Caki2 (cell line): Measurements from ENCODE around the gene SYN1. TPM values are rescaled to one million over a fixed set of nuclear protein-coding genes. Genes with fewer than 3 reads are reported as not detected.
"Not testable (repeated sequence)": the region's sequence is repeated elsewhere in the genome, so short reads cannot be mapped to it uniquely, and the experiment has no call there.

Experiments used
- DNase-seq: peaks from one replicate; pipeline ENCODE4 v3.0.0-alpha.2; 2015; ENCODE audit warnings: low read depth
- in situ Hi-C: cut with HindIII; loops from 2 replicates; pipeline ENCODE4 v1.10.0; 2016; ENCODE audit warnings: low sequenced_read_pairs, low pct_unique_long_range_greater_than_20kb, mixed read lengths
- total RNA-seq: library from RNA; depleted of rRNA; stranded (reverse); fragments of >200 nt; shearing (Covaris generic); gene quantifications from 2 replicates; pipeline ENCODE4 v1.2.3, GENCODE V29; 2014; ENCODE audit warnings: low replicate concordance

The SYN1 gene
- total RNA-seq, 1 experiment from 2014 or later, result not detected

GRCh38 chrX:47610511-47610910 lies 9.1 kb downstream of the SYN1 start:
- in situ Hi-C loops, result no loop called here
- DNase-seq, result no peak

GRCh38 chrX:47608130-47608810 lies 11.4 kb downstream of the SYN1 start:
- no peak for DNase-seq
- in situ Hi-C loops, result no loop called here

- no peak for DNase-seq
- in situ Hi-C loops, result no loop called here
These were observed 12.6 kb downstream of the SYN1 start for GRCh38 chrX:47607091-47607490.

GRCh38 chrX:47605024-47605423 lies 14.6 kb downstream of the SYN1 start:
- no peak for DNase-seq
- in situ Hi-C loops, result no loop called here

- in situ Hi-C loops, DNase-seq: not testable (repeated sequence)
These were observed 16.5 kb downstream of the SYN1 start for GRCh38 chrX:47603125-47603524.

GRCh38 chrX:47597222-47597621 lies 22.4 kb downstream of the SYN1 start:
- in situ Hi-C loops, result no loop called here
- no peak for DNase-seq

- in situ Hi-C loops, result no loop called here
- DNase-seq, result no peak
These were observed 23.4 kb downstream of the SYN1 start for GRCh38 chrX:47596256-47596655.

- in situ Hi-C loops, result no loop called here
- DNase-seq, result no peak
These were observed 23.9 kb downstream of the SYN1 start for GRCh38 chrX:47595716-47596251.

- no peak for DNase-seq
- in situ Hi-C loops, result no loop called here
These were observed 26.1 kb downstream of the SYN1 start for GRCh38 chrX:47593522-47593921.

GRCh38 chrX:47590984-47591383 lies 28.7 kb downstream of the SYN1 start:
- in situ Hi-C loops, result no loop called here
- DNase-seq, result no peak

- no peak for DNase-seq
These were observed 31.5 kb downstream of the SYN1 start for GRCh38 chrX:47587906-47588735.

GRCh38 chrX:47587091-47587891 lies 32.4 kb downstream of the SYN1 start:
- in situ Hi-C loops, result no loop called here
- DNase-seq, result peak; percentile 6

More at GRCh38 chrX:47587906-47588735, 31.5 kb downstream of the SYN1 start:
- in situ Hi-C loops, result no loop called here

GRCh38 chrX:47586043-47586787 lies 33.4 kb downstream of the SYN1 start:
- DNase-seq, result no peak
- in situ Hi-C loops, result no loop called here

- DNase-seq, result no peak
- in situ Hi-C loops, result no loop called here
These were observed 34.4 kb downstream of the SYN1 start for GRCh38 chrX:47585273-47585672.

- DNase-seq, result no peak
- in situ Hi-C loops, result no loop called here
These were observed 34.9 kb downstream of the SYN1 start for GRCh38 chrX:47584714-47585113.

- no peak for DNase-seq
- in situ Hi-C loops, result no loop called here
These were observed 36.3 kb downstream of the SYN1 start for GRCh38 chrX:47583240-47583861.

GRCh38 chrX:47581731-47582647 lies 37.7 kb downstream of the SYN1 start, which contains the start of gene TIMP1:
TIMP1 (plus strand) TSS chrX:47582436; CDS start chrX:47583416, 980 bp downstream.
- in situ Hi-C loops, result no loop called here
- DNase-seq, result peak; percentile 88
